Sigmoid colon (tissue), 4 donors: Measurements from ENCODE around the gene TMEM52.

Experiments
- EP300 ChIP-seq, 4 donors: sonication (generic); formaldehyde crosslinking; IDR thresholded peaks; one replicate each; pipeline ENCODE4 v1.6.1; 2017; ENCODE audit warnings: antibody characterized with exemption in 4 of 4
- TF ChIP-seq, protein P1 (sequence below), 4 experiments: fragments of 450-650 bp in 3 of 4; fragments of 200-600 bp in 1 of 4; IDR thresholded peaks; one replicate each; pipeline ENCODE4 v1.5.1; 2016 to 2019; ENCODE audit warnings: antibody characterized with exemption in 4 of 4, mild to moderate bottlenecking in 3 of 4, moderate library complexity in 2 of 4

DNA sequence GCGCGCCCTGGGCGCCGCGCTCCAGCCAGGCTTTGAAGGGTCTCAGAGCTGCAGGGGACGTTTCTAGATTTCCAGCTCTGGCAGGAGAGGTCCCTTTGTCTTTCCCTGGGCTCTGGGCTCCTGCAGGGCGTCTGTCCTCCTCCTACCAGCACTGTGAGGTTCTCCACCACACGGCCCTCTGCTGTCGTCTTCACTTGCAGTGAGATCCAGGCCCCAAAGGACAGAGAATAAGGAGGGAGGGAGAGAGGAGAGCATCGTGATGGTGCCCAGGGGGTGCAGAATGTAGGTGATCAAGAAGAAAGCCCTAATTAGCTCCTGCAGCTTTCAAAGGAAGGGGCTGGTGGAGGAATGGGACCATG is 24.0 kb downstream of the TMEM52 start:
- TF ChIP-seq EP300 (IDR thresholded peaks at IDR 0.05), result no peak
- TF ChIP-seq, protein P1, sequence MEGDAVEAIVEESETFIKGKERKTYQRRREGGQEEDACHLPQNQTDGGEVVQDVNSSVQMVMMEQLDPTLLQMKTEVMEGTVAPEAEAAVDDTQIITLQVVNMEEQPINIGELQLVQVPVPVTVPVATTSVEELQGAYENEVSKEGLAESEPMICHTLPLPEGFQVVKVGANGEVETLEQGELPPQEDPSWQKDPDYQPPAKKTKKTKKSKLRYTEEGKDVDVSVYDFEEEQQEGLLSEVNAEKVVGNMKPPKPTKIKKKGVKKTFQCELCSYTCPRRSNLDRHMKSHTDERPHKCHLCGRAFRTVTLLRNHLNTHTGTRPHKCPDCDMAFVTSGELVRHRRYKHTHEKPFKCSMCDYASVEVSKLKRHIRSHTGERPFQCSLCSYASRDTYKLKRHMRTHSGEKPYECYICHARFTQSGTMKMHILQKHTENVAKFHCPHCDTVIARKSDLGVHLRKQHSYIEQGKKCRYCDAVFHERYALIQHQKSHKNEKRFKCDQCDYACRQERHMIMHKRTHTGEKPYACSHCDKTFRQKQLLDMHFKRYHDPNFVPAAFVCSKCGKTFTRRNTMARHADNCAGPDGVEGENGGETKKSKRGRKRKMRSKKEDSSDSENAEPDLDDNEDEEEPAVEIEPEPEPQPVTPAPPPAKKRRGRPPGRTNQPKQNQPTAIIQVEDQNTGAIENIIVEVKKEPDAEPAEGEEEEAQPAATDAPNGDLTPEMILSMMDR (IDR thresholded peaks at IDR 0.05), result no peak
